Astrocyte of the cerebellum (primary cell): ENCODE results near the gene PPP2R5C.
"Not testable (repeated sequence)": the region's sequence is repeated elsewhere in the genome, so short reads cannot be mapped to it uniquely, and the experiment has no call there.

ENCODE experiments used
- DNase-seq: peaks from one replicate; pipeline ENCODE4 v3.0.0-alpha.2; 2011; ENCODE audit warnings: low read depth
- H3K4me3 ChIP-seq: 2 replicates; pipeline ENCODE4 v1.5.1; 2011; ENCODE audit warnings: mild to moderate bottlenecking, low read depth, low read length, moderate library complexity
- in situ Hi-C: cut with HindIII; loops from 2 replicates; pipeline ENCODE4 v1.10.0; 2017; ENCODE audit warnings: low sequenced_read_pairs
- TF ChIP-seq, protein P1 (sequence below): IDR thresholded peaks from 2 replicates; pipeline ENCODE4 v1.5.1; 2012; ENCODE audit warnings: low read length, low read depth, moderate library complexity, mild to moderate bottlenecking; ENCODE audit errors: missing control alignments

The PPP2R5C gene

GRCh38 chr14:101739446-101740141 is 21.9 kb upstream of the PPP2R5C start:
- TF ChIP-seq, protein P1, sequence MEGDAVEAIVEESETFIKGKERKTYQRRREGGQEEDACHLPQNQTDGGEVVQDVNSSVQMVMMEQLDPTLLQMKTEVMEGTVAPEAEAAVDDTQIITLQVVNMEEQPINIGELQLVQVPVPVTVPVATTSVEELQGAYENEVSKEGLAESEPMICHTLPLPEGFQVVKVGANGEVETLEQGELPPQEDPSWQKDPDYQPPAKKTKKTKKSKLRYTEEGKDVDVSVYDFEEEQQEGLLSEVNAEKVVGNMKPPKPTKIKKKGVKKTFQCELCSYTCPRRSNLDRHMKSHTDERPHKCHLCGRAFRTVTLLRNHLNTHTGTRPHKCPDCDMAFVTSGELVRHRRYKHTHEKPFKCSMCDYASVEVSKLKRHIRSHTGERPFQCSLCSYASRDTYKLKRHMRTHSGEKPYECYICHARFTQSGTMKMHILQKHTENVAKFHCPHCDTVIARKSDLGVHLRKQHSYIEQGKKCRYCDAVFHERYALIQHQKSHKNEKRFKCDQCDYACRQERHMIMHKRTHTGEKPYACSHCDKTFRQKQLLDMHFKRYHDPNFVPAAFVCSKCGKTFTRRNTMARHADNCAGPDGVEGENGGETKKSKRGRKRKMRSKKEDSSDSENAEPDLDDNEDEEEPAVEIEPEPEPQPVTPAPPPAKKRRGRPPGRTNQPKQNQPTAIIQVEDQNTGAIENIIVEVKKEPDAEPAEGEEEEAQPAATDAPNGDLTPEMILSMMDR = no peak

GRCh38 chr14:101740981-101741380 is 20.5 kb upstream of the PPP2R5C start:
- H3K4me3 ChIP-seq = no peak overlapping the region
- TF ChIP-seq, protein P1 = no peak
- in situ Hi-C loops = no loop called here
- DNase-seq = no peak

More at GRCh38 chr14:101739446-101740141, 21.9 kb upstream of the PPP2R5C start:
- H3K4me3 ChIP-seq = no peak overlapping the region
- in situ Hi-C loops = no loop called here
- no peak for DNase-seq

GRCh38 chr14:101743701-101744100 is 17.8 kb upstream of the PPP2R5C start:
- in situ Hi-C loops = no loop called here
- no peak overlapping the region for H3K4me3 ChIP-seq
- no peak for DNase-seq
- TF ChIP-seq, protein P1 = no peak

DNA sequence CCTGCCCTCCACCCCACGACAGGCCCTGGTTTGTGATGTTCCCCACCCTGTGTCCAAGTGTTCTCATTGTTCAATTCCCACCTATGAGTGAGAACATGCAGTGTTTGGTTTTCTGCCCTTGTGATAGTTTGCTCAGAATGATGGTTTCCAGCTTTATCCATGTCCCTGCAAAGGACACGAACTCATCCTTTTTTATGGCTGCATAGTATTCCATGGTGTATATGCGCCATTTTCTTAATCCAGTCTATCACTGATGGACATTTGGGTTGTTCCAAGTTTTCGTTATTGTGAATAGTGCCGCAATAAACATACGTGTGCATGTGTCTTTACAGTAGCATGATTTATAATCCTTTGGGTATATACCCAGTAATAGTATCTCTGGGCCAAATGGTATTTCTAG is 17.1 kb upstream of the PPP2R5C start:
- DNase-seq, in situ Hi-C loops: not testable (repeated sequence)

GRCh38 chr14:101749756-101750155 is 11.8 kb upstream of the PPP2R5C start:
- DNase-seq, H3K4me3 ChIP-seq, in situ Hi-C loops: not testable (repeated sequence)

More for the DNA sequence above, 17.1 kb upstream of the PPP2R5C start:
- not testable (repeated sequence) for H3K4me3 ChIP-seq

- DNase-seq = no peak
- TF ChIP-seq, protein P1 = no peak
- H3K4me3 ChIP-seq = no peak overlapping the region
- in situ Hi-C loops = no loop called here
Measured at GRCh38 chr14:101754893-101755292, 6.6 kb upstream of the PPP2R5C start.

DNA sequence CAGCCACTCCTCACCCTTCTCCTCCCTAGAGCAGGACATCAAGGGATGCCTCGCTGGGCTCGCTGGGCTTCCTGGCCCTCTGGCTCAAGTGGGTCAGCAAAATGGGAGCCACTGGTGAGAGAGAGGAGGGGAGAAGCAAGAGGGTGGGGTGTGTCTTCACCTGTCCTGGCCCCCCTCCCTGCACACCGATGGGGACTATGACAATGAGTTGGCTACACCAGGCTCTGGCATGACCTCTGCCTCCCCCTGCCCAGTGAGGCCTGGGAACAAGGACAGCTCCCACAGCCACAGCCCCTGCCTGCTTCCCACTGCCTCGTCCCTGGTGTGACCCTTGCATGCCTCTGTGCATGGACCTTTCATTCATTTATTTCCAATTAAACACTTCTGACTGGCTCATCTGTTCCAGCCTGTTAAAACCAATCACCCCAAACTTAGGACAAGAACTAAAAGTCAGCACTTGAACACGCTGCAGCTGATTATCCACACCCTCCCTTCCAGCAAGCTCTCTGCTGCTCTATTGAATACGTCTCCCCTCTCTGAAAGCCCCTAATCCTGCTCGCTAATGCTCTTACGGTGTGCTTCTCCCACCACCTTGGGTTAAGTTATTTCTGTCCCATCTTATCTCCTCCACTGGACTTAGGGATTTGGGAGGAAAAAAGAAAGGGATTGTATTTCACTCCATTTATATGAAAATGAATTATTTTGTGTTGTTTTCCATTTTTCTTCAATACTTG is 5.8 kb upstream of the PPP2R5C start:
- in situ Hi-C loops = no loop called here
- TF ChIP-seq, protein P1 = no peak
- no peak for DNase-seq
- H3K4me3 ChIP-seq = no peak overlapping the region
